GM21825 (cell line): ENCODE results near the gene ANXA10.
"Not testable (repeated sequence)": the region's sequence is repeated elsewhere in the genome, so short reads cannot be mapped to it uniquely, and the experiment has no call there.

ENCODE experiments used
- ATAC-seq: cut with Tn5 transposase; IDR thresholded peaks from one replicate; pipeline ENCODE4 v1.9.1; 2021; ENCODE audit warnings: mild to moderate bottlenecking, moderate library complexity; ENCODE audit not compliant: unreplicated experiment

The ANXA10 gene, protein sequence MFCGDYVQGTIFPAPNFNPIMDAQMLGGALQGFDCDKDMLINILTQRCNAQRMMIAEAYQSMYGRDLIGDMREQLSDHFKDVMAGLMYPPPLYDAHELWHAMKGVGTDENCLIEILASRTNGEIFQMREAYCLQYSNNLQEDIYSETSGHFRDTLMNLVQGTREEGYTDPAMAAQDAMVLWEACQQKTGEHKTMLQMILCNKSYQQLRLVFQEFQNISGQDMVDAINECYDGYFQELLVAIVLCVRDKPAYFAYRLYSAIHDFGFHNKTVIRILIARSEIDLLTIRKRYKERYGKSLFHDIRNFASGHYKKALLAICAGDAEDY

DNA sequence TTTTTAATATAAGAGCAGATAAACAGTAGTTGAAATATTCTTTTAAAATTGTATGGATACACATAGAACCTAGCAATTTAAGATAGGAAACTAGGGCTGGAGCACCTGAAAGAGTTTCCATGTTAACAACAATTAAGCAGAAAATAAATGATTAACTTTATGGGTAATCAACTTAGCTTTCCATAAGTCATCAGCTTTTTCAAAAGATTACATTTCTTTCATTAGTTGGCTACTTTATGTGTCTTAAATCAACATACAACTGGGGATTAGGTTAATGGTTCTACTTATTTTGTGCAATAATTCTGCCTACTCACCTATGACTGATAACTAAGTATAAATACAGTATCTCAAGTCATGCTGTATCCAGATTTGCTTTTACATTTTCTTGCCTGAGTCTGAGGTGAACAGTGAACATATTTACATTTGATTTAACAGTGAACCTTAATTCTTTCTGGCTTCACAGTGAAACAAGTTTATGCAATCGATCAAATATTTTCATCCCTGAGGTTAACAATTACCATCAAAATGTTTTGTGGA lies at the start of gene ANXA10:
TSS of gene ANXA10 (plus strand) at position 362 of the 537 bp plus-strand sequence. CDS start at position 526, 164 bp downstream.
- ATAC-seq: no peak

DNA sequence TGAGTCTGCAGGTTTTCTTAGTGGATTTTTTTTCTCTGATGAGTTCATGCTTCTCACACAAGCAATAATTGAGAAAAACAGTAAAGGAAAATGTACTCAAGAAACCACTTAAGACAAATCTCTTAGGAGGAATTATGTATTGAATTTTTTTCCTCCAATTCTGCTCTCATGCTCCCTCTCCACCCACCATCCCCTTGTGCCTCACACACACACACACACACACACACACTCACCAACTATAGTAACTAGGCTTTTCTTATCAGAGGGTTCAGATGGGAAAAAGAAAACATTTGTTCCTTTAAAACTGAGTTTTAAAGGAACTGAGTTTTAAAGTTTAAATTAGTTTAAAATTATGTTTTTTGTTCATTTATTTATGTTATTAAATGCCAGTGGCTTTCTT lies 47.0 kb upstream of the ANXA10 start:
- no peak for ATAC-seq

DNA sequence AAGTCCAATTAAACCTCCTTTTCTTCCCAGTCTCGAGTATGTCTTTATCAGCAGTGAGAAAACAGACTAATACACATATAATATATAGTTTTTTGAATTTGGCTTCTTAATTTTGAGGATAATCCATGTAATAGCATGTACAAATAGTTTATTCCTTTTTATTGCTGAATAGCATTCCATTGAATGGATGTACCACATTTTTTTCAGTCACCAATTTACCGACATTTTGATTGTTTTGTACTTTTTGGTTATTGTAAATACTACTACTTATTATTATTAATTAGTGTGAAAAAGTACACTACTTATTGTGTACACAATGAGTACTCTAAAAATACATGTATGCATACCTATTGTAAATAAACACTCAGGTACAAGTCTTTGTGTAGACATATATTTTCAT lies 42.3 kb upstream of the ANXA10 start:
- no peak for ATAC-seq

DNA sequence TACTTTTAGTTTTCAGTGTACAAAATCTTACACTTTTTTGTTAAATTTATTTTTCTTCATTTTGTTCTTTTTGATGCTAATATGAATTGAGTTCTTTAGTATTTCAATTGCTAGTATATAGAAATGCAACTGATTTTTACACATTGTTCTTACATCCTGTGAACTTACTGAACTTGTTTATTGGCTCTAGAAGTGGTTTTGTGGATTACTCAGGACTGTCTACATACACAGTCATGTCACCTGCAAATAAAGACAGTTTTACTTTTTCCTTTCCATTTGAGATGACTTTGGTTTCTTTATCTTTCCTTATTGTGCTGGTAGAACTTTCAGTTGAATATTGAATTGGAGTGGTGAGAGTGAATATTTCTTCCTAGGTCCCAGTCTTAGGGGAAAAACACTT lies 40.8 kb upstream of the ANXA10 start:
- no peak for ATAC-seq

DNA sequence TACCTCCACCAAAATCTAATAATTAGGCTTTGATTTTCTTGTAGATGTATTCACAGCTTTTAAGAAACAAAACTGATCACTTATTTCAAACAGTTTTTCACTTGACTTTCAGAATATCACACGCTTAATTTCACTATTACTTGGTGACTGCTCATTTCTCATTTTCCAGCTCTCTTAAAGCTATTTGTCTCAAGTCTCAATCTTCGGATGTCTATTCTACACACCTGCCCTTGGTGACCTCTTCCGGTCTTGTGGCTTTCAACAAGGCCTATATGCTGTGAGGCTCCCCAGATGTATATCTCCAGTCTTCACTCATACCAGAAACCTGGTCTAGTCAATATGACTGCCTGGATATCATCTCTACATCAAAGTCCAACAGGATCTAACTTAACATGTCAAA lies 34.9 kb upstream of the ANXA10 start:
- no peak for ATAC-seq

DNA sequence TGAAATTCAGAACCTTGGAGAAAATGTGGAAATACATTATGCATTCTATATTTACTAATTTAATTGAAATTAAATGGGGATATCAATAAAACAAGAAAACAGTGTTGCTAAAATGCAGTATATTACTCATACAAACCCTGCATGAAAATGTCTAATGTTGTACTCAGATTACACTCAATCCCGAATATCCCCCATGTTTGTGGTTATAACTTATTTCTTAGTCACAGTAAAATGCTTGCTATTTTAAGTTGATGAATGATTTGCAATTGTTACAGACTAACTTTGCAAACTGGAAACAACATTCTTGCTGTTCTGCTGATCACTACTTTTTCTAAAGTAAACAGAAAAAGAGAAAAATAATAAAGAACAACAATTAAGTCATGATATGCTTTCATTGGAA lies 33.1 kb upstream of the ANXA10 start:
- ATAC-seq: no peak

DNA sequence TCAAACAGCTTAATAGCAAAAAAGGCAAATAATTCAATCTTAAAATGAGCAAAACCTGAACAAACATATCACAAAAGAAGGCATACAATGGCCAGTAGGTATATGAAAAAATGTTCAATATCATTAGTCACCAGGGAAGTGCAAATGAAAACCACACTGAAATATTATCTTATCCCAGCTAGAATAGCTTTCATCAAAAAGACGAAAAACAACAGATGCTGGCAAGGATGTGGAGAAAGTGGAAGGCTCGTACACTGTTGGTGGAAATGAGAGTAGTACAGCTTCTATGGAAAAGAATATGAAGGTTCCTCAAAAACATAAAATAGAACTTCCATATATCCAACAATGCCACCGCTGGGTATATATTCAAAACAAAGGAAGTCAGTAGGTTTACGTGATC lies 29.3 kb upstream of the ANXA10 start:
- ATAC-seq: no peak

DNA sequence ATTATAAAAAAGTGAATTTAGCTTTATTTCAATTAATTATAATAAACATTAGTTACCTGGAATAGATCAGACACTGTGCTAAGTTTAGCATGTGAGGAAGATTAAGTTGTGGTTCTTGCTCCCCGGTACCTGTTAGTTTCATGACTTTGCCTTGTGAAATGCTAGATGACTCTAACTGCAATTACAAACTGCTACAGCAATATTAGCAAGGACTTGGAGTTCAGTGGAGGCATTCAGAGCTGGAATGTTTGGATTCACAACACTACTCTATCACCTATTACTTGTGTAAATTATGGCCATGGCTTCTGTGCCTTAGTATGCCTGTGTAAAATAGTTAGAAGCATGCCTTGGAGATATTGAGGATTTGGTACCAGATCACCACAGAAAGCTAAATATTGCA lies 21.4 kb upstream of the ANXA10 start:
- ATAC-seq: no peak

DNA sequence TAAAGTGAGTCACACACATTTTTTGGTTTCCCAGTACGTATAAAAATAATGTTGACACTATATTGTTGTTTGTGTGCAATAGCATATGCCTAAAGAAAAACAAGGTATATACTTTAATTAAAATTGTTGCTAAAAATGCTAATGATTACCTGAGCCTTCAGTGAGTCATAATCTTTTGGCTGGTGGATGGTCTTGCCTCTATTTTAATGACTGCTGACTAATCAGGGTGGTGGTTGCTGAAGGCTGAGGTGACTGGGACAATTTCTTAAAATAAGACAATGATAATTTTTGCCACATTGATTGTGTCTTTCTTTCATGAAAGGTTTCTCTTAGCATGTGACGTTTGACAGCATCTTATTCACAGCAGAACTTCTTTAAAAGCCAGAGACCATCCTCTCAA lies 21.0 kb upstream of the ANXA10 start:
- ATAC-seq: no peak

DNA sequence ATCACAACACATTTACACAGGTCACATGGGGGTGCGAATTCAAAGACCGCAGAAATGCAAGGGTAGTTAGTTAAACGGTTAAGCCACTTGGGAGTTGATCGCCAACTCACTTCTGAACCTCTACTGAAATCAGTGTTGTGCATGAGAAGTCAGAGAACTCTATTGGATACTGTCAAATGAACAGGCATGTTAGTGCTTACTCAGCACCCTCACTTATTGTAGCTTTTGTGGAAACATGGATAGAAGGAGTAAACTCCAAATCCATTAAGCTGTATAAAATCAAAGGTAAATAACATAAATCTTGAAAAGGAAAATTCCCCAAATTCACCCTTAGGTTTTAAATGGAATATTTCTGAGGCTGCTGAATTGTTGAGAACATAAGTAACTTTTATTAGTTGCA lies 17.5 kb upstream of the ANXA10 start:
- no peak for ATAC-seq

DNA sequence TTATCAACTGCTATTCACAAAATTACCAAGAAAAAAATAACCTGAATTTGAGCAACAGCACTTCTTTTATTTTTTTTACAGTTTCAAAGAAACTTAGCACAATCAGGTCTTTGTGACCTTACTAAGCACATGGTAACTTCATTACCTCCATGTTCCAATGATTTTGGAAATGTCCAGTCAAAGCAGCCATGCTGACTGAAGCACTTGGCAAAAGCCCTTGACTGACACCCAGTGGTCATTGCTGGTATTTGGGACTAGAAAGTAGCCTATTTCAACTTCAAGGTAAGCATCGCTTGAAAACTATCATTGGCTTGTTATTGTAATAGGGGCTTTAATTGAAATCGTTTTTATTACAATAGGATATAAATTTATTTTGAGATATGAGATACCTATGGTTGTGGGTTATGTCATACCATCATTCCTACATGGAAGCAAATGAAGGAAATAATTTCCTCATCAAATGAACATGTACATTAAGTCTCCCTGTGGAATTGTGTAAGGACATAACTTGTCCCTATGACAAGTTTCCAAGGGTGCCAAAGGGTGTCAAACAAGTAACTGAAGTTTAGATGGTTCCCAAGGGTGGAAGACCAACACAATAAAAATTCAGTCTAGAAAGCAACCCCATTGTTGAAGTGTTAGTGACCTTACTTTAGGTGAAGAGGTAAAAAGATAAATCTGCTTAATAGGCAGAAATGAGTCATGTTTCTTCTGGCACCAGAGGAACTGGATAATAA lies 15.2 kb upstream of the ANXA10 start:
- peak; percentile 84 for ATAC-seq

DNA sequence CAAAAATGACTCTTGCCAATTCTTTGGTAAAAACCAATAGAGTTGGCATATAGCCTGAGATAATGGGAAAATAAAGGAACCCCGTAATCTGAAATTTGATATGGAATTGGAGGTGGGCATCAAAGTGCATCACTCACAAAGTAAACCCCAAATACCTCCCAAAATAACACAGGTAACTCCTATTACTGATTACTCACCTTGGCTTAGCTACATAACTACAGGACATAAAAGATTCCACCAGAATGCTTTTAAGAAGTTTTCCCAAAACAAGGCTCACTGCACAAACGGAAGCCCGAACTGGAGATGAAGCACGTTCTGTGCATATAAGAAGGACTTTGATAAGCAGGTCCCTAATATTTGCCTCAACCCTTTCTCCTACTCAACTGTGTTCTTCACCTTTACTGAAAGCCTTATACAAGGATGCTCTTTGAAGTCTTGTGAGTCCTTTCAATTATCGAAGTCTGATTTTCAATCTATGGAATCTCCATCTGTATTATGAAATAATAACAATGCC lies 14.6 kb upstream of the ANXA10 start:
- no peak for ATAC-seq

DNA sequence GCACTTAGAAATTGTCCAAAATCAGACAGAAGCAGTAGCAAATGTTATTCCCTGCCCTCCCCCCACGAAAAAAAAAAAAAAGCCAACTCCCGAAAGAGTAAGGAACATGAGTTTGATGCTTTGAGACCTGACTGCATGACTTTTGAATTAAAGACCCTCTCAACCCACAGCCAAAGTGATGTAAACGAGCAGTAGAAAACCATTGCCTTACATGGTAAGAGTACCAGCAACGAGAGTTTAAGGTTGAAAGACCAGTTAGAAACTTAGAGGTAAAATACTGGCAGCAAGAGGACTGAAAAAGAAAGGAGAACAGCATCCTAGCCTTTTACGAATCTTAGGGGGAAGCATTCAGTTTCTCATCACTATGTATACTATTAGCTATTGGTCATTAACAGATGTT lies 10.0 kb upstream of the ANXA10 start:
- ATAC-seq: no peak

DNA sequence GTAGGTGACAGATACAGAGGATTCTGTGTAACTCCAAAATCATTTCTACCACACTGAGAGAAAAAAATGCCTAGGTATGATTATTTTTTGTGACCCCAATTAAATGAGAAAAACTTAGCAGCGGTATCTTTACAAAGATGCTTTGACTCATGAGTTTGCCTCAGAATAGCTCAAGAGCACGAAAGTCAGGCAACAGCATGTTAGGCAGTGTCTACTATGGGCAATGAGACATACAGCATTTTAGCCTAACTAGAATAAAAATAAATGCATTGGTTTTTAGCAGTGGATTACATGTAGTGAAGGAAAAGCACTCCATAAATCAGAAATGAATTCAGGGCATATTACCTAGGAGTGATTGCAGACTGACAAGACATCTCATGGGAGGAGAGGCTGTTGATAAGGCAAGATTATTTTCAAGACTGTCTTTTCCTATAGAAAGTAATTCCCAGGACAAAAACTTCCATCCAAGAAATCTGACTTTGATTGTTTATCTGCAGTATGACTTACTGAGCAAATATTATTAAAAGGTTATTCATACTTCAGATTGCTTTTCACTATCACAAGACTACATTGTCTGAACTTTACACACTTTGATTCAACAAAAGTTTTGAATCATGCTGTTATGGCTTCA lies 3.6 kb downstream of the ANXA10 start:
- no peak for ATAC-seq

DNA sequence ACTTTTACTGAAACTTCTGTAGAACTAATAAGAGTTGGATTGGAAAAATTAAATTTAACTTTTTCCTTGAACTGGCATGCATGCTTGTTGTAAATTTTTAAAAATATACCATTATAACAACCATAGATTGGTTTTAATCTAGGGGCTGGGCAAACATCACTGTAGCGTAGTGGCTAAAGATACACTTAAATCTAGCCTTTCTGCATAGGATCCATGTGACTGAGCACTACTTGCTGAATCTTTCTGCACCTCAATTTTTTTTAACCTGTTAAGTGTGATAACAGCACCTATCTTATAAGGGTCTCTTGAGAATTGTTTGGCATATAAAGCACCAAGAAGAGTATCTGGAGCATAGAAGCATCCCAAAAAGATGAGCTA lies 4.1 kb downstream of the ANXA10 start:
- no peak for ATAC-seq

DNA sequence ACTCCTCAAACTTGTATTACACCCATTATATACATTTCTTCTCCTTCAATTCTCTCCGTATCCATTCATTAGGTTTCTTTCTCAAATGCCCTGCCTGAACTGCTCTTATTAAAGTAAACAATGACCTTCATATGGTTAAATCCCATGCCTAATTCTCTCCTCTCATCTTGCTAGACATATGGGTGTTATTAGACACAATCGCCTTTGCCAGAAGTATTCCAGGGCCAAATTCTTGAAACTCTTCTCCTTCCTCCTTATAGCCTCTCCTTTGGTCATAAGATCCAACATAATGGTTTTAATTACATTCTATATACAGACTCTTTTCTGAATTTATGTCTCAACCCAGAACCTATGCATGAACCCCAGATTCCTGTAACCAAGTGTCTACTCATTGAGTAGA lies 4.8 kb downstream of the ANXA10 start:
- ATAC-seq: no peak

DNA sequence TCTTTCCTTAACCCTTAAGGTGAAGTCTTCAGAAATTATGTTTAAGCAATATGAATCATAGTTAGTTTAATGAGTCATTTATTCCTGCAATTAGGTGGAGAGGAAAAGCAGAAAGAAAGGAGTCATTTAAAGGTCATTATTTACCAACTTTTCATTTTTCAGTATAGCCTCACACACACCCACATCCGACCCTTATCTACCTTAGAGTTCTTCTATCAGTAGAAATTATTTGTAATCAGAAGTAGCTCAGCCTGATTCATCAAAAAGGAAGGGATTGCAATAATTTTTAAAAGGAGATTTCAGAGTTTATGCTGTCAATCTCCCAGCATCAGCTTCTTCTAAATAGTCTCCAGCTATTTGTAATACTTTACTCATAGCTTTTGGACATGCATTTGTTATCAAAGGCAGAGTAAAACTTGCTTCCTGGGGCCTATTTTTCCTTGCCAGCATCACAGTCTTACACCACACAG lies 5.9 kb downstream of the ANXA10 start:
- no peak for ATAC-seq

DNA sequence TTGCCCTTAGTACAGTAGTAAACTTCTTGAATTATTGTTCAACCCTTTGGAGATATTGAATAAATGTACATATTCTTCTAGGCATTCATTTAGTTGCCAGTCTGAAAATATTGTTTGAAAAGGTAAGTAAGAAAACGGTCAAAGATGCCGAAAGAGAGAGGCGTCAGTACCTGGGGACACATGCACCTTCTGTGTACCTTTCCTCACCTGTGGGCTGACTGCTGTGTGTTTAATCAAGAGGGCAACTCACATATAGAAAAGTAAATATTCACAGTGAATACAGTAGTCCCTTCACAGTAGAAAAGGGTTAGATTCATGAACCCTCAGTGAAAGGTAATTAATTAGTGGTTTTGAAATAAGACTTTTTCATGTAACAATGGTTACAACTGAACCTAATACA lies 6.9 kb downstream of the ANXA10 start:
- ATAC-seq: no peak

DNA sequence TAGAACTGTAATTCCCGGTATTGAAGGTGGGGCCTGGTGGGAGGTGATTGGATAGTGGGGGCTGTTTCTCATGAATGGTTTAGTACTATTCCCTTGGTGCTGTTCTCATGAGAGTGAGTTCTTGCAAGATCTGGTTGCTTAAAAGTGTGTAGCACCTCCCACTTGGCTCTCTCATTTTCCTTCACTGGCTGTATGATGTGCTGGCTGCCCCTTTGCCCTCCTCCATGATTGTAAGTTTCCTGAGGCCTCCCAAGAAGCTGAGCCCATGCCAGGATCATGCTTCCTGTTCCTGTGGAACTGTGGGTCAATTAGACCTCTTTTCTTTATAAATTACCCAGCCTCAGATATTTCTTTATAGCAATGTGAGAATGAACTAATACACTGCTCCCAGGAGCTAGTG lies 8.7 kb downstream of the ANXA10 start:
- ATAC-seq: no peak

DNA sequence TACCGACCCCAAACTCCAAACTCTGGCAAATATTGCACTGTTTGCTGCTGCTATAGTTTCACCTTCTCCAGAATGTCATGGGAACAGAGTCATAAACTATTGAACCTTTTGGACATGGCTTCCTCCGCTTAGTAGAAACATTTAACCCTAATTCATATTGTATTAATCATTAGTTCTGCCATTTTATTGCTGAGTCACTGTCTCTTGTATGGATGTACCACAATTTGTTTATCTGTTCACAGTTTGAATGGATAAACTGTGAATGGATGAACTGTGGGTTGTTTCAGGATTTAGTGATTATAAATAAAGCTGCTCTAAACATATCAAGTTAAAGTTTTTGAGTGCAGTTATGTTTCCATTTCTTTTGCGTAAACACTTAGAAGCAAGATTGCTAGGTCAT lies 10.1 kb downstream of the ANXA10 start:
- no peak for ATAC-seq

DNA sequence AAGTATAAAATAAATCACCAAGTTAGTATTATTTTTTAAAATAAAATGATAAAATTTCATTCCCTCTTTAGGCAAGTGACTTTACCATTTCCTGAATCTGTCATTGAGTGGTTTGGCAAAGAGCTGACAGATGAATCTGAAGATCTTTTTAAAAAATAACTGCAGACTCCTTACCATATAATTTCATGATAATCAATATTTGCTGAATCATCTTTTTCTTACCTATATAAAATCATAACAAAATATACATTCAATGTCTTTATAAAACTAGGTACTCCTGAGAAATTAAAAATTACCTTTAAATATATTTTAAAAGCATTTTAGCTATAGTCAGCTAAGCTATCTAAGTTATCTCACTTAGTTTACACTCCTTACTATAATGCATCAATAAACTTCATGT lies 17.2 kb downstream of the ANXA10 start:
- ATAC-seq: no peak

DNA sequence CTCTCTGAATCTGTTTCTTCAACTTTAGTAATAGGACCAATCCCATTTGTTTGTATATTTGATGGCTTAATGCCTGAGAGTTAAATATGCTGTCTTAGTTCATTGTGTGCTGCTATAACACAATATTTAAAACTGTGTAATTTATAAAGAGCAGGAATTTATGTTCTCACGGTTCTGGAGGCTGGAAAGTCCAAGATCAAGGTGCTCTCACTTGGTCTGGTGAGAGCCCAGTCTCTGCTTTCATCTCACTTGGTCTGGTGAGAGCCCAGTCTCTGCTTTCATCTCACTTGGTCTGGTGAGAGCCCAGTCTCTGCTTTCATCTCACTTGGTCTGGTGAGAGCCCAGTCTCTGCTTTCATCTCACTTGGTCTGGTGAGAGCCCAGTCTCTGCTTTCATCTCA lies 20.7 kb downstream of the ANXA10 start:
- ATAC-seq: not testable (repeated sequence)
